HG02763 (cell line): ENCODE data around the gene PTH1R.

Experiments
- ATAC-seq: cut with Tn5 transposase; IDR thresholded peaks from one replicate; pipeline ENCODE4 v1.9.1; 2021; ENCODE audit warnings: mild to moderate bottlenecking, moderate library complexity; ENCODE audit not compliant: unreplicated experiment

The PTH1R gene

GRCh38 chr3:46849686-46850467 is 27.6 kb upstream of the PTH1R start:
- no peak for ATAC-seq

GRCh38 chr3:46850468-46850779 is 27.1 kb upstream of the PTH1R start:
- no peak for ATAC-seq

- ATAC-seq = no peak
Observed at GRCh38 chr3:46851364-46852333, 25.9 kb upstream of the PTH1R start.

- no peak for ATAC-seq
Observed at GRCh38 chr3:46852334-46852720, 25.2 kb upstream of the PTH1R start.

- no peak for ATAC-seq
Observed at GRCh38 chr3:46852839-46853355, 24.6 kb upstream of the PTH1R start.

- no peak for ATAC-seq
Observed at GRCh38 chr3:46853441-46854415, 23.8 kb upstream of the PTH1R start.

GRCh38 chr3:46854555-46854991 is 22.9 kb upstream of the PTH1R start:
- no peak for ATAC-seq

- no peak for ATAC-seq
Observed at GRCh38 chr3:46856576-46857471, 20.7 kb upstream of the PTH1R start.

- no peak for ATAC-seq
Observed at GRCh38 chr3:46857485-46858341, 19.8 kb upstream of the PTH1R start.

- ATAC-seq = no peak
Observed at GRCh38 chr3:46858456-46858855, 19.1 kb upstream of the PTH1R start.

GRCh38 chr3:46859001-46859710 is 18.4 kb upstream of the PTH1R start:
- ATAC-seq = no peak

GRCh38 chr3:46860017-46860809 is 17.3 kb upstream of the PTH1R start:
- ATAC-seq = no peak

GRCh38 chr3:46860810-46861604 is 16.5 kb upstream of the PTH1R start:
- no peak for ATAC-seq

- ATAC-seq = no peak
Observed at GRCh38 chr3:46861605-46862368, 15.7 kb upstream of the PTH1R start.

GRCh38 chr3:46862369-46863025 is 15.0 kb upstream of the PTH1R start:
- no peak for ATAC-seq
